WERI-Rb-1 (cell line): Measurements from ENCODE around the gene CLEC7A.

Source experiments
- DNase-seq: peaks from one replicate; pipeline ENCODE4 v3.0.0-alpha.2; 2020
- H3K27ac ChIP-seq: fragments of 250-450 bp; sonication (Bioruptor Pico); 2 replicates; pipeline ENCODE4 v1.5.1; 2020; ENCODE audit warnings: mild to moderate bottlenecking, moderate library complexity
- H3K27me3 ChIP-seq: fragments of 250-450 bp; sonication (Bioruptor Pico); 2 replicates; pipeline ENCODE4 v1.5.1; 2021; ENCODE audit warnings: mild to moderate bottlenecking, low read depth, moderate library complexity; ENCODE audit not compliant: insufficient read depth, severe bottlenecking
- H3K36me3 ChIP-seq: fragments of 250-450 bp; sonication (Bioruptor Pico); 2 replicates; pipeline ENCODE4 v1.5.1; 2020; ENCODE audit warnings: mild to moderate bottlenecking, moderate library complexity
- H3K4me3 ChIP-seq: 2 replicates; pipeline ENCODE4 v1.5.1; 2011; ENCODE audit warnings: low read depth, mild to moderate bottlenecking, control low read depth, low read length
- H3K9me3 ChIP-seq: fragments of 250-450 bp; sonication (Bioruptor Pico); 2 replicates; pipeline ENCODE4 v1.5.1; 2021; ENCODE audit warnings: mild to moderate bottlenecking, moderate library complexity; ENCODE audit not compliant: severe bottlenecking
- TF ChIP-seq, protein P1 (sequence below): IDR thresholded peaks from 2 replicates; pipeline ENCODE4 v1.5.1; 2011; ENCODE audit warnings: low read depth, mild to moderate bottlenecking, control low read depth, inconsistent platforms, low read length

The CLEC7A gene

DNA sequence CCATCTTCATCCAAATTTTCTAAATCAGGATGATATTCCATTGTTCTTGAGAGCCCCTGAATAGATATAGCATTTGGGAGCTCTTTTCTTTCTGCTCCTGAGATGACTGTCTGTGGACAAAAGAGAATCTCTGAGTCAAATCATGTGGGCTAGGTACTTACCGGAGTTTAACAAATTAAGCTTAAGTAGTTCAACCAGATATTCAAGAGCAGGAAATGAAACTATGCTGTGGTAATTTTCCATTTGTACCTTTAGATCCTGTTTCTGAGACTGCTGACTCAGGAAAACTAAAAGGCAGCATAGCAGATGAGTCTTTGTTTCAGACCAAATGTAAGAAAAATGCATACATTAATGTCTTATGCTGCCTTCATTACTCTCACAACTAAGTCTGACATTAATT lies at the start of gene CLEC7A:
Gene CLEC7A (minus strand): TSS at position 158 of the 400 bp plus-strand sequence. CDS start 117 bp downstream, at position 41.
- no peak within 1 kb of the TSS for H3K27ac ChIP-seq
- DNase-seq: no peak
- TF ChIP-seq, protein P1, sequence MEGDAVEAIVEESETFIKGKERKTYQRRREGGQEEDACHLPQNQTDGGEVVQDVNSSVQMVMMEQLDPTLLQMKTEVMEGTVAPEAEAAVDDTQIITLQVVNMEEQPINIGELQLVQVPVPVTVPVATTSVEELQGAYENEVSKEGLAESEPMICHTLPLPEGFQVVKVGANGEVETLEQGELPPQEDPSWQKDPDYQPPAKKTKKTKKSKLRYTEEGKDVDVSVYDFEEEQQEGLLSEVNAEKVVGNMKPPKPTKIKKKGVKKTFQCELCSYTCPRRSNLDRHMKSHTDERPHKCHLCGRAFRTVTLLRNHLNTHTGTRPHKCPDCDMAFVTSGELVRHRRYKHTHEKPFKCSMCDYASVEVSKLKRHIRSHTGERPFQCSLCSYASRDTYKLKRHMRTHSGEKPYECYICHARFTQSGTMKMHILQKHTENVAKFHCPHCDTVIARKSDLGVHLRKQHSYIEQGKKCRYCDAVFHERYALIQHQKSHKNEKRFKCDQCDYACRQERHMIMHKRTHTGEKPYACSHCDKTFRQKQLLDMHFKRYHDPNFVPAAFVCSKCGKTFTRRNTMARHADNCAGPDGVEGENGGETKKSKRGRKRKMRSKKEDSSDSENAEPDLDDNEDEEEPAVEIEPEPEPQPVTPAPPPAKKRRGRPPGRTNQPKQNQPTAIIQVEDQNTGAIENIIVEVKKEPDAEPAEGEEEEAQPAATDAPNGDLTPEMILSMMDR: no peak
- no peaks in the 10 kb centered on the region for H3K9me3 ChIP-seq
- no peaks in the 10 kb centered on the region for H3K36me3 ChIP-seq
- H3K4me3 ChIP-seq: no peak within 1 kb of the TSS
- no peaks in the 10 kb centered on the region for H3K27me3 ChIP-seq

DNA sequence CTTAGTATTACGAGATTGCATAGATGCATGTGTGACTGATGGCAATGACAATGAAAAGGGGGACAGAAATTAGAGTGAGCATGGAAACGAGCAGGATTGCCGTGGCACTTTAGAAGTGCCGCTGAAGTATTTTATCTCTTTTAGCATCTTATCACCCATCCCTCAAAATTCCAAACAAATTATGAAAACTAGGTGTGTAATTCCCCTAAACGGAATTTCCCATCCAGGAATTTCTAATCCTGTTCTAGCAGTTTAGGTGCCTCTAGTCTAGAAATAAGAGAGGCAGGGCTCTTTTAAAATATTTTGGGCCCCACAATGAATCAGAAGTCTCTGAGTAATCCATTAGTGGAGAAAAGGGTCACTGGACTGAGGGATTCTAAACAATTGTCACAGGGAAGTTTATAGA lies 49.8 kb upstream of the CLEC7A start:
- no peaks in the 10 kb centered on the region for H3K36me3 ChIP-seq
- TF ChIP-seq, protein P1: no peak
- DNase-seq: no peak
- H3K9me3 ChIP-seq: no peaks in the 10 kb centered on the region
- no peaks in the 10 kb centered on the region for H3K27me3 ChIP-seq
- no peak overlapping the region for H3K4me3 ChIP-seq
- H3K27ac ChIP-seq: no peak overlapping the region

DNA sequence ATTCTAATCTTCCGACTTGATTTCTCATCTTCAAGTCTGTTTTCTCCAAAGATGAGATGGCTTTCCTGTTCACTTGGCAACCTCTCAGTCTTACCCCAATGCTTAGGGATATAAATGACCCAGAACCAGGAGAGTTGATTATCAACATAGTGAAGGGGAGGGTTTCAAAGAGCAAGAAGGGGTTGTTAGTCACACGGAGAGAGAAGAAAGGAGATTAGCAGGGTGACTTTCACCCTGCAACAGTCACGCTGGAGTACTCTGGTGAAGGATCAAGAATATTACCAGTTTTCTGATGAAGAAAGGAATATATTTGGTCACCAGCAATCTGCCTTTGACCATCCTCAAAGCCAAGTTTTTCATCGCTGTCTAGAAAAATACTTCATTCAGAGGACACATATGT lies 48.8 kb upstream of the CLEC7A start, which contains the start of gene TMEM52B:
Gene TMEM52B (plus strand): TSS at position 212 of the 400 bp plus-strand sequence. CDS start 543 bp downstream, outside the sequence.
- Histone ChIP-seq H3K27ac (no peak within 1 kb of the TSS), H3K4me3 (no peak within 1 kb of the TSS), H3K9me3 (no peaks in the 10 kb centered on the region), H3K27me3 (no peaks in the 10 kb centered on the region), H3K36me3 (no peaks in the 10 kb centered on the region)
- DNase-seq: no peak
- TF ChIP-seq, protein P1: no peak

DNA sequence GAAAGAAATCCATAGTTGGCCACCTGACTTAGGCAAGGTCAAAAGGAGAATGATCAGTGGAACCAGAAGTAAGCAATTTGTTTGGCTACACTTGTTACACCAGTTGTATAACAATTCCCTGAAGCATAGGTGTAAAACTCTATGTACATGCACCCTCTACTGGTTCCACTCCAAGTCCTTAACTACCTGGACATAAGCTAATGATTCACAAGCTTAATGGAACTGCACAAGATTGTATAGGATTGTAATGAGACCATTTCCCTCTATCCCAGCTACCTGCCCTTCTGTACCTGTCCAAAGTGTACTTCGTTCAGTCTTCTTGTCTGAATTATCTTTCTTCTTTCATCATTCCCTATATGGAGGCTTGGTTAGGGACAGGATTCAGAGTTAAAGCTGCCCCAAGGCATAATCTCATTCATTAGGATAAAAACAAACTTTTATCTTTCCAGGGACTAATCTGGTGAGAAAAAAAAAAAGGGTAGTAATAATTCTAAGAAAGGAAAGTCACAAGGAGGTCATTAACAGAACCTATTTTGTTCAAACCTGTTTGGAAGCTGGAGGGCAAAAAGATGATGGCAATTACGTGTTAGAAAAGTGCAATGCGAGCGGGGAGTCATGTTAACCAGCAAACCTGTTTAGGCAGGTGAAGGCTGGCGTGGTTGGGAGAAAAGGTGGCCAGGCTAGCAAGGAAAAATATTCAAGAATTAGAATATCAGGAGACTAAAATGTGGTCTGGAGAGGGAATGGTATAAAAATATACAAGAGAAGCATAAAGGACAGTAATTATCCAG lies 46.0 kb upstream of the CLEC7A start:
- TF ChIP-seq, protein P1: no peak
- Histone ChIP-seq H3K27ac (no peak overlapping the region), H3K4me3 (no peak overlapping the region), H3K9me3 (no peaks in the 10 kb centered on the region), H3K27me3 (no peaks in the 10 kb centered on the region), H3K36me3 (no peaks in the 10 kb centered on the region)
- no peak for DNase-seq

DNA sequence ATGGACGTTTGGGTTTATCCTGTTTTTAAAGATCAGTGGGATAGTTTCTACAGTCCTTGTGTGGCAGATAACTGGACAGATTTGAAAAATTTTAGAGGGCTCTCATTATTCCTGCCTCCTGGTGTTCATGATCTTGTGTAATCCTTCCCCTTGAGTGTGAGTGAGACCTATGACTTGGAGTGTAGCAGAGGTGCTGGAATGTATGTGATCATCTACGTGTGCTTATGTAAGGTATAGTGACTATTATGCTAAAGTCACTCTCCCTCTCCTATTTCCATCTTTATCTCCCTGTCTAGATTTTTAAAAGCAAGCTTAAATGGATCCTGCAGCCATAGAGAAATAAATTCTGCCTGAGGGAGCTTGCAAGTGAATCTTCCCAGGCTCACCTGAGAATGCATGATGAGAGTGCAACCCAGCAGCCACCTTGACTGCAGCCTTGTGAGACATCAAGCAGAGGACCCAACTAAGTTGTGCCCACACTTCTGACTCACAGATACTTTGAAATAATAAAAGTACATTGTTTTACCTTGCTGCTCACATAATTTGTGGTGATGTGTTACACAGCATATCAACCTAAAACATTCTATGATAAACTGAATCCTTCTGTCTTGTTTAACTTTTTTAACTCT lies 45.1 kb upstream of the CLEC7A start:
- no peak for DNase-seq
- H3K27ac ChIP-seq: no peak overlapping the region
- no peaks in the 10 kb centered on the region for H3K27me3 ChIP-seq
- H3K36me3 ChIP-seq: no peaks in the 10 kb centered on the region
- H3K9me3 ChIP-seq: no peaks in the 10 kb centered on the region
- TF ChIP-seq, protein P1: no peak
- no peak overlapping the region for H3K4me3 ChIP-seq
